Right forelimb (tissue), 1 donor: ENCODE results near the gene AIFM1.

Source experiments
- DNase-seq: peaks from one replicate; pipeline ENCODE4 v3.0.0-alpha.2; 2018

The AIFM1 gene

GRCh38 chrX:130170752-130171445 lies 5.3 kb upstream of the AIFM1 start:
- DNase-seq: no peak

GRCh38 chrX:130167040-130167439 lies 1.4 kb upstream of the AIFM1 start:
- DNase-seq: no peak

- DNase-seq: no peak
Observed at GRCh38 chrX:130166503-130166777, 799 bp upstream of the AIFM1 start.

GRCh38 chrX:130165181-130165702 lies 399 bp downstream of the AIFM1 start:
- no peak for DNase-seq

GRCh38 chrX:130163398-130163797 lies 2.2 kb downstream of the AIFM1 start:
- no peak for DNase-seq

GRCh38 chrX:130162094-130162735 lies 3.4 kb downstream of the AIFM1 start:
- no peak for DNase-seq

GRCh38 chrX:130159776-130160175 lies 5.9 kb downstream of the AIFM1 start:
- DNase-seq: no peak

GRCh38 chrX:130158311-130158710 lies 7.3 kb downstream of the AIFM1 start:
- DNase-seq: no peak

GRCh38 chrX:130155564-130155963 lies 10.1 kb downstream of the AIFM1 start:
- DNase-seq: no peak

GRCh38 chrX:130147631-130148030 lies 18.0 kb downstream of the AIFM1 start:
- no peak for DNase-seq

GRCh38 chrX:130145123-130145522 lies 20.5 kb downstream of the AIFM1 start:
- no peak for DNase-seq

GRCh38 chrX:130144509-130144908 lies 21.1 kb downstream of the AIFM1 start:
- DNase-seq: no peak

GRCh38 chrX:130139474-130140201 lies 26.0 kb downstream of the AIFM1 start:
- no peak for DNase-seq

GRCh38 chrX:130136961-130137360 lies 28.7 kb downstream of the AIFM1 start:
- DNase-seq: no peak

- no peak for DNase-seq
Observed at GRCh38 chrX:130136496-130136895, 29.1 kb downstream of the AIFM1 start.

- DNase-seq: no peak
Observed at GRCh38 chrX:130130990-130131389, 34.7 kb downstream of the AIFM1 start.

- DNase-seq: no peak
Observed at GRCh38 chrX:130125091-130125874, 40.4 kb downstream of the AIFM1 start.

GRCh38 chrX:130124577-130124976 lies 41.1 kb downstream of the AIFM1 start:
- no peak for DNase-seq

GRCh38 chrX:130121505-130121800 lies 44.2 kb downstream of the AIFM1 start:
- no peak for DNase-seq

GRCh38 chrX:130120746-130121504 lies 44.7 kb downstream of the AIFM1 start:
- DNase-seq: peak; percentile 86

- no peak for DNase-seq
Observed at GRCh38 chrX:130120321-130120731, 45.3 kb downstream of the AIFM1 start.

GRCh38 chrX:130119312-130119898 lies 46.2 kb downstream of the AIFM1 start:
- DNase-seq: peak; percentile 52
